ENCODE data around the gene GPANK1.

GPANK1 gene

DNA sequence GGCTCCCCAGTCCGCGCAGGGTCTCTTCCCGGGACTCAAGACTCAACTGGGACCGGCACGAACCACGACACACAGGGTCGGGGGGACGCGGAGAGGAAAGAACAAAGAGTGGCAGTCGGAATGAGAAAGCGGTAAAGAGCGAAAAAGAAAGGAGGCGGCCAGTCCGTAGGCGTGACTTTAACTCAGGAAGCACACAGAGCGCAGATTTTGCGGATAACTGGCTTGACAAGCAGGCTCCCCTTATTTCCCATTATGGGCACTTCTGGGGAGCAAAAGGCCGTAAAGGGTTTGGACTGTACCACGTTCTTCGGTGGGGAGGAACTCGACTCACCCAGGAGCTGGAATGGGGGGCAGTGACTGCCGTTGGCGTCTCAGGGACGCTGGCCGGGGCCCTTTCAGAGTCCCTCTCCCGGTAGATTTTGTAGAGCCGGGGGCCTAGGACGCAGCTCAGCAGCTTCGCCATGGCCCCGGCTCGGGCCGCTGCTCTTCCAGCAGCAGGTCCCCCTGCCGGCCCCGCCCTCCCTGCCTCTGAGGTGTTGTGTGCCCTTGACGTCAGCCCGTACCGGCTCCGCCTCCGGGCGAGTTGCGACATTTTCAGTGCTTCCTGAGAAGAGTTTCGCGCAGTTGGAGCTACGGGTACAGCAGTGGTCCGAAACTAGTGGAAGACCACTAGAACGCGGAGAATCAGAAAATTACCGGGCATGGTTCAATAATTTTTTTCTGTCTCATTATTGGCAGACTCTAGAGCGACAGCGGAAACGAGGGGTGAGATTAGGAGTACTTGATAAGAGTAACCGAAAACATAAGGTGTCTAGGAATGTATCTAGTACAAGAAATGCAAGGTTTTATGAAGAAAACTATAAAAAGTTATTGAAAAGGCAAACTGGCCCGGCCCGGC lies 38.3 kb upstream of the GPANK1 start, which contains the start of gene ABHD16A:
ABHD16A (minus strand) TSS at position 506 of the 898 bp plus-strand sequence; CDS start at position 463, 43 bp downstream.
- intact Hi-C loops (cut with DNase I; ENCODE audit: low total_unique reads): loop anchor here (5.0 kb wide), 1 partner anchor 34 kb away; the partner anchor contains the start of gene CLIC1
- TF ChIP-seq, protein P1, sequence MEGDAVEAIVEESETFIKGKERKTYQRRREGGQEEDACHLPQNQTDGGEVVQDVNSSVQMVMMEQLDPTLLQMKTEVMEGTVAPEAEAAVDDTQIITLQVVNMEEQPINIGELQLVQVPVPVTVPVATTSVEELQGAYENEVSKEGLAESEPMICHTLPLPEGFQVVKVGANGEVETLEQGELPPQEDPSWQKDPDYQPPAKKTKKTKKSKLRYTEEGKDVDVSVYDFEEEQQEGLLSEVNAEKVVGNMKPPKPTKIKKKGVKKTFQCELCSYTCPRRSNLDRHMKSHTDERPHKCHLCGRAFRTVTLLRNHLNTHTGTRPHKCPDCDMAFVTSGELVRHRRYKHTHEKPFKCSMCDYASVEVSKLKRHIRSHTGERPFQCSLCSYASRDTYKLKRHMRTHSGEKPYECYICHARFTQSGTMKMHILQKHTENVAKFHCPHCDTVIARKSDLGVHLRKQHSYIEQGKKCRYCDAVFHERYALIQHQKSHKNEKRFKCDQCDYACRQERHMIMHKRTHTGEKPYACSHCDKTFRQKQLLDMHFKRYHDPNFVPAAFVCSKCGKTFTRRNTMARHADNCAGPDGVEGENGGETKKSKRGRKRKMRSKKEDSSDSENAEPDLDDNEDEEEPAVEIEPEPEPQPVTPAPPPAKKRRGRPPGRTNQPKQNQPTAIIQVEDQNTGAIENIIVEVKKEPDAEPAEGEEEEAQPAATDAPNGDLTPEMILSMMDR (IDR thresholded peaks at IDR 0.05): peak in 1 of 2 experiments; percentile 15

DNA sequence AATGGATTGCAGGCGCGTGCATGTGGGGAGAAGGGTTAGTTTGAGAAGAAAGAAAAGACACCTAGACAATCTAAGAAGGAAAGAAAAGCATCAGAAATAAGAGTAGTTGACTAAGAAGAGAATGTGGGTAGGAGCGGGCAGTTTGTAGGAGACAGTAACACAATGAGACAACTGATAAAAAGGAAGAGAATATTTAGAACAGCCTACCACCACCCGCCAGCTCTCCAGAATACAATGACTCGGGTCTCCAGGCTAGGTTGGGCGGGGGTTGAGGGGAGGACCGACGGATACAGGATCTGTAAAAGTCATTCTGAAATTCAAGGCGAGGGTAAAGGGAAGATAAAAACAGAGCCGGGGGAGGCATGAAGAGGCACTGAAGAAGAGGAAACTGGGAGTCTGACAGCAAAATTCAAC lies 37.6 kb upstream of the GPANK1 start:
- Histone ChIP-seq H3K27me3 (no peaks in the 10 kb centered on the region), H3K36me3 (peaks cover 0 to 27% (median 4%) of the 10 kb centered on the region in 3 donors), H3K4me3 (peak overlapping the region; percentile 79 to 95), H3K4me1 (peaks cover 6 to 27% (median 23%) of the 10 kb centered on the region in 4 donors), H3K27ac (peak overlapping the region; percentile 94 to 99), H3K9me3 (no peaks in the 10 kb centered on the region)
- TF ChIP-seq, protein P1 (IDR thresholded peaks at IDR 0.05): no peak
- no peak for DNase-seq
- intact Hi-C loops (cut with DNase I; ENCODE audit: low total_unique reads): loop anchor here (5.0 kb wide), 1 partner anchor 35 kb away; the partner anchor contains the start of gene CLIC1

More for the DNA sequence above, 38.3 kb upstream of the GPANK1 start, which contains the start of gene ABHD16A:
- Histone ChIP-seq H3K4me3 (peak within 1 kb of the TSS; percentile 79 to 95), H3K27ac (peak within 1 kb of the TSS; percentile 94 to 99), H3K27me3 (no peaks in the 10 kb centered on the region), H3K36me3 (peaks cover 0 to 20% (median 4%) of the 10 kb centered on the region in 3 donors), H3K9me3 (no peaks in the 10 kb centered on the region), H3K4me1 (peaks cover 6 to 27% (median 23%) of the 10 kb centered on the region in 4 donors)
- peak; percentile 99 to 100 for DNase-seq

DNA sequence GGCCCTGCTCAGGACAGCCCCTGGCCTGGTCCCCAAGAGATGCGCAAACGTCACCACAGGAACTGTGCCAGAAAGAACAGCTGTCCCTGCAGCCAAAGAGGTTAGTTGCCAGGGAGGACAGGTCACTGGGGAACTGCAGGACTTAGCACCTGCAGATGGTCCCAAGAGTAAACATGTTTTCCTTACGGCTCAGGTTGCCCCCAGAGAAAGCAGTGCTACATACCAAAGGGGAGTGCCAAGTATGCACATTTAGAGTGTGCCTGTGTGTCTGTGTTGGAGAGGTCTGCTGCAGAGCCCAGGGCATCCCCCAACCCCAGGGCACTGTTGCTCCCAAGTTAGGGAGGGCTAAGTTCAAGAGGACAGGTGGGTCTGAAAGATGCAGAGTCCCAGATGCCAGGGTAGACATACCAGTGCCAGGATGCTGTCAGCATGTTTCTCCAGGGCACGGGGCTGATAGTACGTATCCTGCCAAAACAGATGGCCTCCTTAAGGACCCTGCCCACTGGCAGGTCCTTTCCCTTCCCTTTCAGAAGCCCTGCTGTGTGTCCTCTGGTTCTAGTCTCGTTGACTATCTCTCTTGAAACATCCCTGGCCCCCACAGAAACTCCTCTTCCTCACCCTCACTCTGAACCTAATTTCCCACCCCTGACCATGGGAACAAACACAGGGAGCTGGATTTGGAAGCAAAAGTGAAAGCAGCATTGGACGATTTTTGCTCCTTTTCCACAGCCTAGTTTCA lies 37.0 kb upstream of the GPANK1 start:
- no peak for DNase-seq
- intact Hi-C loops (cut with DNase I; ENCODE audit: low total_unique reads): loop anchor here (5.0 kb wide), 1 partner anchor 35 kb away; the partner anchor contains the start of gene CLIC1
- peaks cover 6 to 27% (median 23%) of the 10 kb centered on the region in 4 donors for H3K4me1 ChIP-seq
- peaks cover 3 to 32% (median 4%) of the 10 kb centered on the region in 3 donors for H3K36me3 ChIP-seq
- TF ChIP-seq, protein P1 (IDR thresholded peaks at IDR 0.05): no peak
- H3K9me3 ChIP-seq: no peaks in the 10 kb centered on the region
- peak overlapping the region; percentile 79 to 95 for H3K4me3 ChIP-seq
- peak overlapping the region; percentile 94 to 99 for H3K27ac ChIP-seq
- no peaks in the 10 kb centered on the region for H3K27me3 ChIP-seq

DNA sequence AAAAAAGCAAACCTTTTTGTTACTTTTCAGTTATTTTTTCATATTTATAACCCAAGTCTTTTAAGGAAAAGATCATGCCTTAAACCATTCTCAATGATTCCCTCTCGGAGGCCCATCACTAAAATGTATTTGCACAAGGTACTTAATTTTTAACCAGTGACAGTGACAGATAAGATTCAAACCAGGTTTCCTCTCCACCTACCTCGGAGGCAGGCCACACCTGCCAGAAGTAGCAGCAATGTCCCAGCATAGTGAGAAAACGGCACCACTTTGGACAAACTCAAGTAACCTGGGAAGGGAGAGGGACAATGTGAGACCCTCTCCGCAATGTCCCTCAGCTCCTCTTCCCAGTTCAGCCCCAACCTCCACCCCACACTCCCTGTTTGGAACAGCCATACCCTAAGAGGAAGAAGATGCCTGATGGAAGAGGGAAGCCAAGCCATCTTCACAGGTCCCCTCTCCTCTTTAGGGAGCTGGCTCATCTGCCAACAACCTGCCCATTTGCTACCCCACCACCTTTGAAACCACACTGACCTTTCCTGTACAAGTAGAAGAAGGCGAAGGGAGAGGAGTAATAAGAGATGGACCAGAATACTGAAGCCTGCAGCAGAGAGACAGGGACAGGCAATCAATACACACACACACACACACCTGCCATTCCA lies 36.1 kb upstream of the GPANK1 start:
- no peak for DNase-seq
- Histone ChIP-seq H3K27ac (no peak overlapping the region), H3K36me3 (peaks cover 12 to 42% (median 14%) of the 10 kb centered on the region in 3 donors), H3K4me3 (no peak overlapping the region), H3K9me3 (no peaks in the 10 kb centered on the region), H3K27me3 (no peaks in the 10 kb centered on the region), H3K4me1 (peaks cover 6 to 27% (median 23%) of the 10 kb centered on the region in 4 donors)
- TF ChIP-seq, protein P1 (IDR thresholded peaks at IDR 0.05): no peak
- intact Hi-C loops (cut with DNase I; ENCODE audit: low total_unique reads): loop anchor here (5.0 kb wide), 1 partner anchor 36 kb away; the partner anchor contains the start of gene CLIC1

DNA sequence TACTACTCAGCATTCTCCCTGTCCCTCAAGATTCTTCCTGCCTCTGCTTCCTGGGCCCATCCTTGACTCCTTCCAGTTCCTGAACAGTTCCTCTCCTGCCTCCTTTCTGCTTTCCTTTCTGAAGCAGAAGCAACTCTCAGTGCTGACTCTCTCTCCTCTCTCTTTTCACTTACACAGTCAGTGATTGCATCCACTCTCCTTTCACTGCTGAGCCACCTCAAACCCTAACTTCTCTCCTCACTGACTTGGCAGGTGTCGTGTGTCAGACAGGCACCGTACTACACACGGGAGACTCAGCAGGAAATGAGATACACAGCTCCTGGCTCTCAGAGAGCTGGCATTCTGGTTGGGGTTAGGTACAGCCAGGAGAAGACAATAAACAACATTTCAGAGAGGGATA lies 32.8 kb upstream of the GPANK1 start:
- no peaks in the 10 kb centered on the region for H3K9me3 ChIP-seq
- H3K27ac ChIP-seq: no peak overlapping the region
- intact Hi-C loops (cut with DNase I; ENCODE audit: low total_unique reads): no loop called here
- no peaks in the 10 kb centered on the region for H3K27me3 ChIP-seq
- H3K36me3 ChIP-seq: peaks cover 25 to 75% (median 47%) of the 10 kb centered on the region in 3 donors
- no peak for DNase-seq
- H3K4me1 ChIP-seq: peaks cover 0 to 21% (median 17%) of the 10 kb centered on the region in 4 donors
- TF ChIP-seq, protein P1 (IDR thresholded peaks at IDR 0.05): no peak
- no peak overlapping the region for H3K4me3 ChIP-seq

Measured in tibial artery (tissue), 4 donors.